ENCODE results near the gene PHF21A. TPM values are rescaled to one million over a fixed set of nuclear protein-coding genes. Genes with fewer than 3 reads are reported as not detected.

Gene PHF21A
- total RNA-seq = 10 to 100 TPM; 24.7 to 48.0 TPM

DNA sequence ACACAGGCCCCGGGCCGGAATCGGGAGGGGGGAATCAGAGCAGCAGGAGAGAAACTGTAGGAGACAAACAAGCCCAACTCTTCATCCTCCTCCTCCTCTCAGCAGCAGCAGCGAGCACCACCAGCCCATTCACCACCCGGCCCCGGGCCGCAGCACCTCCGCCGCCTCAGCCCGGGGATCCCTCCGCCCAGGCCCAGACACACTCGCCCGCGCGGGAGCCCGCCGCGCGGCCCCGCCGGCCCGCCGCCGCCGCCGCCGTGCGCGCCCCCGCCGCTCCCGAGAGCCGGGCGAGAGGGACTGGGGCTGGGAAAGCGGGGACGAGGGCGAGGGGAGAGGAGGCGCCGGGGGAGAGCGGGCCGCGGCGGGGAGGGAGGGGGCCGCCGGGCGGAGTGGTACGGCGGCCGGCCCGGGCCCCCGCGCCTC, at the start of gene PHF21A:
Gene PHF21A, minus strand, starts transcription at position 154 of the 423 bp plus-strand sequence. CDS start 37,235 bp downstream, outside the sequence.
- H3K9me3 ChIP-seq = no peaks in the 10 kb centered on the region
- H3K4me1 ChIP-seq (replicated peaks) = no peaks in the 10 kb centered on the region
- H3K27me3 ChIP-seq (replicated peaks; ENCODE audit: insufficient read depth) = no peaks in the 10 kb centered on the region
- DNase-seq (ENCODE audit: low spot score) = peak; percentile 87
- H3K36me3 ChIP-seq = no peaks in the 10 kb centered on the region
- H3K27ac ChIP-seq = peak within 1 kb of the TSS; percentile 96
- under 1% methylated on average over 39 of the region's 52 CpGs for WGBS
- intact Hi-C loops (cut with DNase I) = loop anchor here (10.0 kb wide), 1 partner anchor 213 kb away; no protein-coding TSS in a partner anchor
- peak within 1 kb of the TSS; percentile 68 to 88 for H3K4me3 ChIP-seq
- peak; percentile 46 for TF ChIP-seq POLR2A (IDR thresholded peaks at IDR 0.05)
- TF ChIP-seq, protein P1, sequence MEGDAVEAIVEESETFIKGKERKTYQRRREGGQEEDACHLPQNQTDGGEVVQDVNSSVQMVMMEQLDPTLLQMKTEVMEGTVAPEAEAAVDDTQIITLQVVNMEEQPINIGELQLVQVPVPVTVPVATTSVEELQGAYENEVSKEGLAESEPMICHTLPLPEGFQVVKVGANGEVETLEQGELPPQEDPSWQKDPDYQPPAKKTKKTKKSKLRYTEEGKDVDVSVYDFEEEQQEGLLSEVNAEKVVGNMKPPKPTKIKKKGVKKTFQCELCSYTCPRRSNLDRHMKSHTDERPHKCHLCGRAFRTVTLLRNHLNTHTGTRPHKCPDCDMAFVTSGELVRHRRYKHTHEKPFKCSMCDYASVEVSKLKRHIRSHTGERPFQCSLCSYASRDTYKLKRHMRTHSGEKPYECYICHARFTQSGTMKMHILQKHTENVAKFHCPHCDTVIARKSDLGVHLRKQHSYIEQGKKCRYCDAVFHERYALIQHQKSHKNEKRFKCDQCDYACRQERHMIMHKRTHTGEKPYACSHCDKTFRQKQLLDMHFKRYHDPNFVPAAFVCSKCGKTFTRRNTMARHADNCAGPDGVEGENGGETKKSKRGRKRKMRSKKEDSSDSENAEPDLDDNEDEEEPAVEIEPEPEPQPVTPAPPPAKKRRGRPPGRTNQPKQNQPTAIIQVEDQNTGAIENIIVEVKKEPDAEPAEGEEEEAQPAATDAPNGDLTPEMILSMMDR (IDR thresholded peaks at IDR 0.05) = no peak
- peak; percentile 4 for TF ChIP-seq POLR2AphosphoS5 (IDR thresholded peaks at IDR 0.05)

DNA sequence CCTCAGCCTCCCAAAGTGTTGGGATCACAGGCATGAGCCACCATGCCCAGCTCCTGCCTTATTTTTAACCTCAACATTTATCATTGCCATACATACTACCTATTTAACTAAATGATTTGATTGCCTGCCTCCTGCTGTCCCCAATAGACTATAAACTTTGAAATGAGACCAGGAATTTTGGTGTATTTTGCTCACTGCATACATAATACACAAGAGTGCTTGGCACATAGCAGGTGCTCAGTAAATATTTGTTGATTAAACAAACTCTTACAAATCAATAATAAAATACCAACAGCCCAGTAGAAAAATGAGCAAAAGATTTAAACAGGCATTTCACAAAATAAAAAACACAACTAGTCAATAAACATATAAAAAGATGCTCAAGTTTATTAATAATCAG, 49.5 kb upstream of the PHF21A start:
- intact Hi-C loops (cut with DNase I) = no loop called here

DNA sequence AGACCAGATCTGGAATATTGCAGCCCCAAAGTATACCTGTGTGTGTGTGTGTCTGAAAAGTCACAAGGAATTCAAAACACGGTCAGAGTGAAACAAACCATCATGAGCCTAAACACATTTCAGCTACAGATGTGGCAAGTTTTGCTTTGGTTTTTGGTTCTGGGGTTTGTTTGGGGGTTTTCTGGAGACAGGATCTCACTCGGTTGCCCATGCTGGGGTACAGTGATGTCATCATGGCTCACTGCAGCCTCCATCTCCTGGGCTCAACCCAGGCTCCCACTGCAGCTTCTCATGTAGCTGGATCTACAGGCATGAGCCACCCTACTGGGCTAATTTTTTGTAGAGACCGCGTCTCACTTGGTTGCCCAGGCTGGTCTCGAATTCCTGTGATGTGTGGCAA, 41.4 kb upstream of the PHF21A start:
- no peak for DNase-seq (ENCODE audit: low spot score)
- 76% methylated on average over 5 of the region's 5 CpGs for WGBS
- Histone ChIP-seq H3K4me3 (no peak overlapping the region), H3K27ac (no peak overlapping the region), H3K4me1 (replicated peaks) (no peaks in the 10 kb centered on the region), H3K9me3 (no peaks in the 10 kb centered on the region), H3K36me3 (no peaks in the 10 kb centered on the region), H3K27me3 (replicated peaks; ENCODE audit: insufficient read depth) (no peaks in the 10 kb centered on the region)
- TF ChIP-seq POLR2A (IDR thresholded peaks at IDR 0.05) = no peak
- TF ChIP-seq, protein P1 (IDR thresholded peaks at IDR 0.05) = no peak
- no peak for TF ChIP-seq POLR2AphosphoS5 (IDR thresholded peaks at IDR 0.05)
- intact Hi-C loops (cut with DNase I) = no loop called here

More for the DNA sequence above, 49.5 kb upstream of the PHF21A start:
- no peaks in the 10 kb centered on the region for H3K9me3 ChIP-seq
- H3K4me3 ChIP-seq = no peak overlapping the region
- no peaks in the 10 kb centered on the region for H3K4me1 ChIP-seq (replicated peaks)
- no peaks in the 10 kb centered on the region for H3K27me3 ChIP-seq (replicated peaks; ENCODE audit: insufficient read depth)
- no peak overlapping the region for H3K27ac ChIP-seq
- TF ChIP-seq POLR2AphosphoS5 (IDR thresholded peaks at IDR 0.05) = no peak
- TF ChIP-seq, protein P1 (IDR thresholded peaks at IDR 0.05) = no peak
- no peak for TF ChIP-seq POLR2A (IDR thresholded peaks at IDR 0.05)
- no peaks in the 10 kb centered on the region for H3K36me3 ChIP-seq
- no peak for DNase-seq (ENCODE audit: low spot score)

DNA sequence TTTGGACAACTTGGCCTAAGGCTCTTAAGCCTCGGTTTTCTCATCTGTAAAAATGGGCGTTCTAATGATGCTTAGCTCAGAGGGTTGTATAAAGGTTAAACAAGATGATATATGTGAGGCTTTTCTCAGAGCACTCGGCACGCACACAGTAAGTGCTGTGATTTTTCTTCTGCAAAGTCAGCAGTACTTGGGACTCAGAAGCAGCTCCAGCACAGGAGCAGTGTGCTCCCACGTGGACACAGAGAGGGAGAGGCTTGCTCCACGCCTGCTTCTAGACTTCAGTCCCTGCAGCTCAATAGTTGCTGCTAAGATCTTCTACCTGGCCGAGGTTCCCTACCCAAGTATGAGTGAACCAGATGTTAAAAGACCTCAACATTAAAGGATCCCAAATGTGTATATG, 39.9 kb upstream of the PHF21A start:
- intact Hi-C loops (cut with DNase I) = no loop called here
- 87% methylated on average over 7 of the region's 7 CpGs for WGBS
- no peak for TF ChIP-seq POLR2AphosphoS5 (IDR thresholded peaks at IDR 0.05)
- TF ChIP-seq, protein P1 (IDR thresholded peaks at IDR 0.05) = no peak
- TF ChIP-seq POLR2A (IDR thresholded peaks at IDR 0.05) = no peak
- no peaks in the 10 kb centered on the region for H3K36me3 ChIP-seq
- no peaks in the 10 kb centered on the region for H3K27me3 ChIP-seq (replicated peaks; ENCODE audit: insufficient read depth)
- no peak for DNase-seq (ENCODE audit: low spot score)
- no peaks in the 10 kb centered on the region for H3K4me1 ChIP-seq (replicated peaks)
- H3K27ac ChIP-seq = no peak overlapping the region
- no peaks in the 10 kb centered on the region for H3K9me3 ChIP-seq
- no peak overlapping the region for H3K4me3 ChIP-seq

DNA sequence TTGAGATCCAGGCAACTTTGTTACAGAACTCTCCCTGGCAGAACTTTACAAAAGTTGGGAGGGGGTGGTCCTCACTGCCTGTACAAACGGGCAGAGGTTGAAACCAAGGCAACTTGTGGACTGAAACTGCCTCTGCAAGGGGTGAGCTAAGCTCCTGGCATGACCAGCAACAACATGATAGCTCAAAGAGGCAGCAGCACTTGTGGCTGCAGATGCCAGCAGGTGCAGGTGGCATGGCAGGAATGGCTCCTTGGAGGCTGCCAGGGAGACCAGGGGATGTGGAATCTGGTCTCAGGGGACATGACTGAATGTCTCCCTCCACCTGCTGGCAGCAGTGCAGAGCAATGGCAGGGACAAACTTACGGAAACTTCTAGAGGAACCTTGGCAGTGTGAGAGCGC, 38.8 kb upstream of the PHF21A start:
- no peaks in the 10 kb centered on the region for H3K36me3 ChIP-seq
- H3K27ac ChIP-seq = no peak overlapping the region
- H3K4me1 ChIP-seq (replicated peaks) = no peaks in the 10 kb centered on the region
- no peak overlapping the region for H3K4me3 ChIP-seq
- H3K27me3 ChIP-seq (replicated peaks; ENCODE audit: insufficient read depth) = no peaks in the 10 kb centered on the region
- 50% methylated on average over 3 of the region's 3 CpGs for WGBS
- TF ChIP-seq POLR2A (IDR thresholded peaks at IDR 0.05) (no peak), POLR2AphosphoS5 (IDR thresholded peaks at IDR 0.05) (no peak)
- TF ChIP-seq, protein P1 (IDR thresholded peaks at IDR 0.05) = no peak
- no peaks in the 10 kb centered on the region for H3K9me3 ChIP-seq
- intact Hi-C loops (cut with DNase I) = no loop called here
- no peak for DNase-seq (ENCODE audit: low spot score)
